ENCODE measurements around the gene KLF8. TPM values are rescaled to one million over a fixed set of nuclear protein-coding genes. Genes with fewer than 3 reads are reported as not detected.

KLF8 gene
- total and polyA plus RNA-seq, 7 donors = 0.99 to 5.0 (median 2.7) TPM

GRCh38 chrX:56288608-56289007 lies 56.5 kb downstream of the KLF8 start:
- Histone ChIP-seq H3K27ac (no peak overlapping the region), H3K4me1 (no peaks in the 10 kb centered on the region), H3K9me3 (no peaks in the 10 kb centered on the region), H3K4me3 (no peak overlapping the region), H3K27me3 (ENCODE audit: insufficient read depth in 3 of 3, low read length in 2 of 3) (peaks cover 0 to 14% (median 0%) of the 10 kb centered on the region in 3 donors), H3K36me3 (ENCODE audit: insufficient read depth in 1 of 2, low read depth in 1 of 2) (peaks cover 0 to 23% of the 10 kb centered on the region in 2 donors)
- no peak for DNase-seq
- no peak for ATAC-seq
- intact Hi-C loops (cut with DNase I) = no loop called here
- TF ChIP-seq, protein P1, sequence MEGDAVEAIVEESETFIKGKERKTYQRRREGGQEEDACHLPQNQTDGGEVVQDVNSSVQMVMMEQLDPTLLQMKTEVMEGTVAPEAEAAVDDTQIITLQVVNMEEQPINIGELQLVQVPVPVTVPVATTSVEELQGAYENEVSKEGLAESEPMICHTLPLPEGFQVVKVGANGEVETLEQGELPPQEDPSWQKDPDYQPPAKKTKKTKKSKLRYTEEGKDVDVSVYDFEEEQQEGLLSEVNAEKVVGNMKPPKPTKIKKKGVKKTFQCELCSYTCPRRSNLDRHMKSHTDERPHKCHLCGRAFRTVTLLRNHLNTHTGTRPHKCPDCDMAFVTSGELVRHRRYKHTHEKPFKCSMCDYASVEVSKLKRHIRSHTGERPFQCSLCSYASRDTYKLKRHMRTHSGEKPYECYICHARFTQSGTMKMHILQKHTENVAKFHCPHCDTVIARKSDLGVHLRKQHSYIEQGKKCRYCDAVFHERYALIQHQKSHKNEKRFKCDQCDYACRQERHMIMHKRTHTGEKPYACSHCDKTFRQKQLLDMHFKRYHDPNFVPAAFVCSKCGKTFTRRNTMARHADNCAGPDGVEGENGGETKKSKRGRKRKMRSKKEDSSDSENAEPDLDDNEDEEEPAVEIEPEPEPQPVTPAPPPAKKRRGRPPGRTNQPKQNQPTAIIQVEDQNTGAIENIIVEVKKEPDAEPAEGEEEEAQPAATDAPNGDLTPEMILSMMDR (IDR thresholded peaks at IDR 0.05) = no peak
- 46 to 81% (median 77%) methylated on average over 2 of the region's 2 CpGs for WGBS, 3 donors

- ATAC-seq (no peak), DNase-seq (no peak)
- TF ChIP-seq, protein P1 (IDR thresholded peaks at IDR 0.05) = no peak
- intact Hi-C loops (cut with DNase I) = no loop called here
- H3K4me1 ChIP-seq = no peaks in the 10 kb centered on the region
- peaks cover 0 to 17% of the 10 kb centered on the region in 2 donors for H3K36me3 ChIP-seq (ENCODE audit: insufficient read depth in 1 of 2, low read depth in 1 of 2)
- 52 to 91% (median 85%) methylated on average over 1 of the region's 1 CpG for WGBS, 3 donors
- H3K27ac ChIP-seq = no peak overlapping the region
- peaks cover 0 to 14% (median 0%) of the 10 kb centered on the region in 3 donors for H3K27me3 ChIP-seq (ENCODE audit: insufficient read depth in 3 of 3, low read length in 2 of 3)
- H3K9me3 ChIP-seq = no peaks in the 10 kb centered on the region
- no peak overlapping the region for H3K4me3 ChIP-seq
Measured at GRCh38 chrX:56289449-56289848, 57.3 kb downstream of the KLF8 start.

- TF ChIP-seq, protein P1 (IDR thresholded peaks at IDR 0.05) = no peak
- no peak overlapping the region for H3K27ac ChIP-seq
- WGBS, 3 donors = 49 to 68% (median 59%) methylated on average over 1 of the region's 1 CpG
Measured at GRCh38 chrX:56308726-56309125, 76.6 kb downstream of the KLF8 start.

DNA sequence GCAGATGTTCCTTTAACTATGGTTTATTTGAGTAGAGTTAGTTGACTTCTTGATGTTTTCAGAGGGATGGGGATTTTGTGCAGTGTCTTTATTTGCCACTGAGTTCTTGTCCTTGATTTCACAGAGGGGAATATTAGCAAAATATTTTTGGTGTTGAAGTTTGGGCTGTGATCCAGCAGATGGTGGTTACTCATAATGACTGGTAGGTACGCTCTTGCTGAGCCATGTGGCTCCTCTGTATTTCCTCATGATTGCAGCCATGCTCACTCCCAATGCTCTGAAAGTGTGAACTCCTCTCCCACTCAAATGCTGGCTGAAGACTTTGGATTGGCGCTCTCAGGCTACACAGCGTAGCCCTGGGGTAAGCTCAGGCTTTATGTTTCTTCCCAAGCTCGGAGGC lies 77.7 kb downstream of the KLF8 start:
- no peak for ATAC-seq
- H3K9me3 ChIP-seq = no peaks in the 10 kb centered on the region
- H3K27me3 ChIP-seq (ENCODE audit: insufficient read depth in 3 of 3, low read length in 2 of 3) = no peaks in the 10 kb centered on the region
- H3K27ac ChIP-seq = no peak overlapping the region
- no peaks in the 10 kb centered on the region for H3K4me1 ChIP-seq
- TF ChIP-seq, protein P1 (IDR thresholded peaks at IDR 0.05) = no peak
- no peak for DNase-seq
- WGBS, 3 donors = 66 to 82% (median 80%) methylated on average over 4 of the region's 4 CpGs
- H3K36me3 ChIP-seq (ENCODE audit: insufficient read depth in 1 of 2, low read depth in 1 of 2) = no peaks in the 10 kb centered on the region
- intact Hi-C loops (cut with DNase I) = no loop called here
- no peak overlapping the region for H3K4me3 ChIP-seq

More at GRCh38 chrX:56308726-56309125, 76.6 kb downstream of the KLF8 start:
- Histone ChIP-seq H3K4me1 (no peaks in the 10 kb centered on the region), H3K36me3 (ENCODE audit: insufficient read depth in 1 of 2, low read depth in 1 of 2) (no peaks in the 10 kb centered on the region), H3K9me3 (no peaks in the 10 kb centered on the region), H3K27me3 (ENCODE audit: insufficient read depth in 3 of 3, low read length in 2 of 3) (no peaks in the 10 kb centered on the region), H3K4me3 (no peak overlapping the region)
- intact Hi-C loops (cut with DNase I) = no loop called here
- ATAC-seq (no peak), DNase-seq (no peak)

DNA sequence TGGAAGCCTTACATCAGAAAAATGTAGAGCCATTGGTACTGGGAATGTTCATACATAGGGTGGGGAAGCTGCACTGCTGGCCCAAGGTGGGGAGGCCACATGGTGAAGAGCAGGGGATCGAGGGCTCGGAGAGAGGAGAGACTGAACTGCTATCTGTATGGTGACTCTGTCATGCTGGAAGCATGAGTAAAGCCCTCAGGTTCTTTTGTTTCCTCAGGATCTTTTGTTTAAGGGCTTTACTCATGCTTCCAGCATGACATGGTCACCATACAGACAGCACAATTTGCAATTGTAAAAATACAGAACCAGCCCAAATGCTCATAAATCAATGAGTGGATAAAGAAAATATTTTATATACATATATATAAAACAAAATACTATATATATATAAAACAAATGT lies 78.4 kb downstream of the KLF8 start:
- no peak for ATAC-seq
- TF ChIP-seq, protein P1 (IDR thresholded peaks at IDR 0.05) = no peak
- Histone ChIP-seq H3K36me3 (ENCODE audit: insufficient read depth in 1 of 2, low read depth in 1 of 2) (no peaks in the 10 kb centered on the region), H3K27ac (no peak overlapping the region), H3K9me3 (no peaks in the 10 kb centered on the region), H3K27me3 (ENCODE audit: insufficient read depth in 3 of 3, low read length in 2 of 3) (no peaks in the 10 kb centered on the region), H3K4me1 (no peaks in the 10 kb centered on the region), H3K4me3 (no peak overlapping the region)
- 88 to 96% (median 89%) methylated on average over 2 of the region's 2 CpGs for WGBS, 3 donors
- intact Hi-C loops (cut with DNase I) = no loop called here
- no peak for DNase-seq

Data from psoas muscle (tissue), 8 donors.